HEK293T (cell line): ENCODE measurements around the gene EBLN2.

Experiments
- ARNT ChIP-seq: fragments of 450-650 bp; IDR thresholded peaks from 2 replicates; pipeline ENCODE4 v1.6.1; 2017; ENCODE audit warnings: mild to moderate bottlenecking
- BHLHE40 ChIP-seq: fragments of 450-650 bp; IDR thresholded peaks from 2 replicates; pipeline ENCODE4 v1.6.1; 2016; ENCODE audit warnings: mild to moderate bottlenecking, moderate library complexity, borderline replicate concordance
- CTBP1 ChIP-seq: fragments of 450-650 bp; IDR thresholded peaks from 2 replicates; pipeline ENCODE4 v1.6.1; 2016; ENCODE audit warnings: borderline replicate concordance
- ELF4 ChIP-seq: fragments of 450-650 bp; IDR thresholded peaks from 2 replicates; pipeline ENCODE4 v1.6.1; 2017; ENCODE audit warnings: antibody characterized with exemption
- FOXA1 ChIP-seq: fragments of 450-650 bp; IDR thresholded peaks from 2 replicates; pipeline ENCODE4 v1.6.1; 2016; ENCODE audit warnings: mild to moderate bottlenecking
- FOXK2 ChIP-seq: fragments of 450-650 bp; IDR thresholded peaks from 2 replicates; pipeline ENCODE4 v1.6.1; 2016; ENCODE audit warnings: mild to moderate bottlenecking
- FOXM1 ChIP-seq: fragments of 450-650 bp; IDR thresholded peaks from 2 replicates; pipeline ENCODE4 v1.6.1; 2017; ENCODE audit warnings: mild to moderate bottlenecking, borderline replicate concordance
- HDGF ChIP-seq: fragments of 450-650 bp; IDR thresholded peaks from 2 replicates; pipeline ENCODE4 v1.6.1; 2017; ENCODE audit warnings: antibody characterized with exemption, borderline replicate concordance
- L3MBTL2 ChIP-seq: fragments of 450-650 bp; conservative IDR thresholded peaks from 2 replicates; pipeline ENCODE4 v1.6.1; 2016; ENCODE audit warnings: mild to moderate bottlenecking
- LEF1 ChIP-seq: fragments of 450-650 bp; IDR thresholded peaks from 2 replicates; pipeline ENCODE4 v1.6.1; 2017; ENCODE audit warnings: mild to moderate bottlenecking, borderline replicate concordance
- NFRKB ChIP-seq: fragments of 450-650 bp; IDR thresholded peaks from 2 replicates; pipeline ENCODE4 v1.6.1; 2016; ENCODE audit warnings: mild to moderate bottlenecking, moderate library complexity
- SP1 ChIP-seq: fragments of 450-650 bp; IDR thresholded peaks from 2 replicates; pipeline ENCODE4 v1.6.1; 2017
- SUZ12 ChIP-seq: fragments of 450-650 bp; IDR thresholded peaks from 2 replicates; pipeline ENCODE4 v1.6.1; 2016; ENCODE audit warnings: mild to moderate bottlenecking
- ZNF384 ChIP-seq: fragments of 450-650 bp; IDR thresholded peaks from 2 replicates; pipeline ENCODE4 v1.6.1; 2016

GRCh38 chr3:73094129-73094528 is 32.7 kb downstream of the EBLN2 start:
- no peak for TF ChIP-seq FOXK2
- TF ChIP-seq ELF4, result no peak
- TF ChIP-seq SP1, result no peak
- no peak for TF ChIP-seq CTBP1
- no peak for TF ChIP-seq ZNF384
- TF ChIP-seq HDGF, result no peak
- no peak for TF ChIP-seq FOXM1
- TF ChIP-seq ARNT, result no peak
- no peak for TF ChIP-seq L3MBTL2
- no peak for TF ChIP-seq NFRKB
- no peak for TF ChIP-seq SUZ12
- no peak for TF ChIP-seq BHLHE40
- TF ChIP-seq FOXA1, result no peak
- no peak for TF ChIP-seq LEF1
